SK-N-SH (cell line): ENCODE data around the gene SCAPER.

Experiments used
- EP300 ChIP-seq, 2 experiments: IDR thresholded peaks; 2 replicates each; pipeline versions ENCODE4 v1.4.0 to v1.6.1; 2012; ENCODE audit warnings: borderline replicate concordance in 1 of 2, low read depth in 1 of 2, low read length in 1 of 2
- RCOR1 ChIP-seq: fragments of 150-350 bp; IDR thresholded peaks from 2 replicates; pipeline ENCODE4 v1.6.1; 2017; ENCODE audit warnings: antibody characterized with exemption, low read length
- TAF1 ChIP-seq: IDR thresholded peaks from 2 replicates; pipeline ENCODE4 v1.6.1; 2012; ENCODE audit warnings: low read depth, mild to moderate bottlenecking, low read length, moderate library complexity, borderline replicate concordance
- TCF12 ChIP-seq: IDR thresholded peaks from 2 replicates; pipeline ENCODE4 v1.4.0; 2012
- TF ChIP-seq, protein P1 (sequence below): fragments of 200-600 bp; sonication (generic); IDR thresholded peaks from 2 replicates; pipeline ENCODE4 v1.6.1; 2017; ENCODE audit warnings: antibody characterized with exemption, mild to moderate bottlenecking, moderate library complexity
- TF ChIP-seq, protein P2 (sequence below): fragments of 150-350 bp; IDR thresholded peaks from 2 replicates; pipeline ENCODE4 v1.6.1; 2017; ENCODE audit warnings: antibody characterized with exemption, low read length, low read depth, borderline replicate concordance

DNA sequence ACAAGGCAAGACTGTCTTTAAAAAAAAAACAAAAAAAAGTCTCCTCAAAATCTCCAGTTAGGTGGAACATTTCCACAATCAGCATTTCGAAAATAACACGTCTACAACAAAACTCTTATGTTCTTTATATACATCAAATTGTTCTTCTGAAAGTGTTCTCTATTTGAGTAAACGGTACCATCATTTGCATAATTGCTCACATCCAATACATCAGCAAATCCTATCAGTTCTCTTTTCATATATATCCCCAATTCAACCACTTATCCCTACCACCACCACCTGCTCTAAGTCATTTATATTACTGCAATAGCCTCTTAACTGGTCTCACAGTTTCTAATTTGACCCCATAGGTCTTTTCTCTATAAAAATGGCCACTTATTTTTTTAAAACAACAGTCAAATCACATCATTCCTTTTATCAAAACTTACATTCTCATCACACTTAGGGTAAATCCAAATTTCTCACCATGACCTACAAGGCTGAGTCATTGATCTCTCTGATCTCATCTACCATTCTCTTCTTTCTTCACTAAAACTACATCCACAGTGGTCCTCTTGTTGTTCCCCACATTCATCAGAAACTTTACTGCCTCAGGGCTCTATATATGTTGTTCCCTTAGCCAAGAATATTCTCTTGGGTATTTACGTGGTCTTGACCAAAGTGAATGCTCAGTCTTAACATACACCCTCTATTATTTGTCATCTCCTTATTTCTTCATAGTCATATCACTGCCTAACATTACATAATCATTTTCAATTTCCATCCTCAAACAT is 237.0 kb downstream of the SCAPER start:
- TF ChIP-seq, protein P1, sequence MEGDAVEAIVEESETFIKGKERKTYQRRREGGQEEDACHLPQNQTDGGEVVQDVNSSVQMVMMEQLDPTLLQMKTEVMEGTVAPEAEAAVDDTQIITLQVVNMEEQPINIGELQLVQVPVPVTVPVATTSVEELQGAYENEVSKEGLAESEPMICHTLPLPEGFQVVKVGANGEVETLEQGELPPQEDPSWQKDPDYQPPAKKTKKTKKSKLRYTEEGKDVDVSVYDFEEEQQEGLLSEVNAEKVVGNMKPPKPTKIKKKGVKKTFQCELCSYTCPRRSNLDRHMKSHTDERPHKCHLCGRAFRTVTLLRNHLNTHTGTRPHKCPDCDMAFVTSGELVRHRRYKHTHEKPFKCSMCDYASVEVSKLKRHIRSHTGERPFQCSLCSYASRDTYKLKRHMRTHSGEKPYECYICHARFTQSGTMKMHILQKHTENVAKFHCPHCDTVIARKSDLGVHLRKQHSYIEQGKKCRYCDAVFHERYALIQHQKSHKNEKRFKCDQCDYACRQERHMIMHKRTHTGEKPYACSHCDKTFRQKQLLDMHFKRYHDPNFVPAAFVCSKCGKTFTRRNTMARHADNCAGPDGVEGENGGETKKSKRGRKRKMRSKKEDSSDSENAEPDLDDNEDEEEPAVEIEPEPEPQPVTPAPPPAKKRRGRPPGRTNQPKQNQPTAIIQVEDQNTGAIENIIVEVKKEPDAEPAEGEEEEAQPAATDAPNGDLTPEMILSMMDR, result no peak
- TF ChIP-seq, protein P2, sequence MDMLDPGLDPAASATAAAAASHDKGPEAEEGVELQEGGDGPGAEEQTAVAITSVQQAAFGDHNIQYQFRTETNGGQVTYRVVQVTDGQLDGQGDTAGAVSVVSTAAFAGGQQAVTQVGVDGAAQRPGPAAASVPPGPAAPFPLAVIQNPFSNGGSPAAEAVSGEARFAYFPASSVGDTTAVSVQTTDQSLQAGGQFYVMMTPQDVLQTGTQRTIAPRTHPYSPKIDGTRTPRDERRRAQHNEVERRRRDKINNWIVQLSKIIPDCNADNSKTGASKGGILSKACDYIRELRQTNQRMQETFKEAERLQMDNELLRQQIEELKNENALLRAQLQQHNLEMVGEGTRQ, result no peak
- TF ChIP-seq TCF12 (no peak), RCOR1 (no peak), TAF1 (no peak), EP300 (IDR thresholded peaks at IDR 0.05; ENCODE audit: borderline replicate concordance in 1 of 2, low read depth in 1 of 2, low read length in 1 of 2) (no peak)
